Stomach smooth muscle (tissue), 2 donors: ENCODE data around the gene AEN.
"Not testable (repeated sequence)": the region's sequence is repeated elsewhere in the genome, so short reads cannot be mapped to it uniquely, and the experiment has no call there.

Source experiments
- H3K27ac ChIP-seq: one replicate; pipeline ENCODE4 v1.7.0; 2013; ENCODE audit warnings: mild to moderate bottlenecking, low read length, inconsistent platforms
- H3K27me3 ChIP-seq, 2 donors: one replicate each; pipeline ENCODE4 v1.7.0; 2013; ENCODE audit warnings: low read length in 2 of 2; ENCODE audit not compliant: insufficient read depth in 2 of 2, control insufficient read depth in 1 of 2
- H3K36me3 ChIP-seq, 2 donors: one replicate each; pipeline ENCODE4 v1.7.0; 2013; ENCODE audit warnings: low read length in 2 of 2; ENCODE audit not compliant: control insufficient read depth in 2 of 2, insufficient read depth in 2 of 2
- H3K4me1 ChIP-seq: one replicate; pipeline ENCODE4 v1.7.0; 2013; ENCODE audit warnings: low read length; ENCODE audit not compliant: control insufficient read depth, insufficient read depth
- H3K4me3 ChIP-seq, 2 donors: one replicate each; pipeline ENCODE4 v1.7.0; 2013; ENCODE audit warnings: low read length in 2 of 2
- H3K9ac ChIP-seq, 2 donors: one replicate each; pipeline ENCODE4 v1.7.0; 2013; ENCODE audit warnings: low read length in 2 of 2, mild to moderate bottlenecking in 1 of 2
- H3K9me3 ChIP-seq, 2 donors: one replicate each; pipeline ENCODE4 v1.7.0; 2013; ENCODE audit warnings: low read length in 2 of 2; ENCODE audit not compliant: control insufficient read depth in 2 of 2
- donor health status: healthy.
- donor health status: Pancreatic carcinoma.

Gene AEN

DNA sequence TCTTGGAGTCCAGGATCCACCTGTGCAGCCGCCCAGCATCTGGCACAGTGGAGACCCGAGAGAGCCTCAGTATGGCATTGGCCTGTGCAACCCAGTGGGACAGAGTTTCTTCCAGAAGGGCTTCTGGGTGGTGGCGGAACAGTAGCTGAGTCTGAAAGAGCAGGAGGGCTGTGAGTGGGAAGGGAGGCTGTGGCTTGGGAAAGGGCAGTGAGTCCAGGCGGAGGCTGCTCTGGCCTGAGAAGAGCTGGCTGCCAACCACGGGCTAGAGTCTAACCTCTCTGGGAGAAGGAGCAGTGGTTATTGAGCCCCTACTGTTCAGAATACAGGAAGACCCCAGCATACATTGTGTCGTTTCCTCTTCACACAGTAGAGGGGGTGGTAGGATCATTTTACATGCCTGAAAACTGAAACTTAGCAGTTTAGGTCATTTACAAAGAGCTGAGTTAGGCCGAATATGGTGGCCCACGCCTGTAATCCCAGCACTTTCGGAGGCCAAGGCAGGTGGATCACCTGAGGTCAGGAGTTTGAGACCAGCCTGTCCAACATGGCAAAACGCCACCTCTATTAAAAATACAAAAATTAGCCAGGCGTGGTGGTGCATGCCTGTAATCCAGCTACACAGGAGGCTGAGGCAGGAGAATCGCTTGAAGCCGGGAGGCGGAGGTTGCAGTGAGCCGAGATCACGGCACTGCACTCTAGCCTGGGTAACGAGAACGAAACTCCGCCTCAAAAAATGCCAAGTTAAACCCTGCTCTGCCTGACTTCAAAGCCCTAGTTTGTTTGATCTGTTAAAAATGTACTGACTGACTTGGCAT is 3.2 kb downstream of the AEN start:
- Histone ChIP-seq H3K9me3 (no peaks in the 10 kb centered on the region), H3K4me3 (no peak overlapping the region), H3K27ac (no peak overlapping the region), H3K4me1 (peaks cover 35% of the 10 kb centered on the region), H3K36me3 (peaks cover 11 to 12% of the 10 kb centered on the region in 2 donors), H3K9ac (peak overlapping the region in 1 of 2 donors; percentile 13), H3K27me3 (no peaks in the 10 kb centered on the region)

DNA sequence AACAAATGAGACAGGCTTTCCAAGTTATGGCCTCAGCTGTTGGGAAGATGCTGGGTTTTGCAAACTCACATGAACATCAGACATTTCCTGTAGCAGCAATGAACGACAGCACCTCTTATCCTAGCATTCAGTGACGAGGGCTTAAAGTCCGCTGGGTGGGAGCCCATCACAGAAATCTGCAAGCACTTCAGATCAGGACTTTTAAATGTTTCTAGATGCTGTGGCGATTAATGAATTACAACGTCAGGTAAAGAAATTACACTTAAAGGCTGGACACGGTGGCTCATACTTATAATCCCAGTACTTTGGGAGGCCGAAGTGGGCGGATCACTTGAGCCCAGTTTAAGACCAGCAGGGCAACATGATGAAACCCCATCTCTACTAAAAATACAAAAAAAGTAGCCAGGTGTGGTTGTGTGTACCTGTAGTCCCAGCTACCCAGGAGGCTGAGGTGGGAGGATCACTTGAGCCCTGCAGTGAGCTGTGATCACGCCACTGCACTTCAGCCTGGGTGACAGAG is 3.9 kb downstream of the AEN start:
- Histone ChIP-seq H3K4me1 (peaks cover 35% of the 10 kb centered on the region), H3K27me3 (no peaks in the 10 kb centered on the region), H3K27ac (no peak overlapping the region), H3K36me3 (peaks cover 17 to 18% of the 10 kb centered on the region in 2 donors), H3K9me3 (no peaks in the 10 kb centered on the region), H3K9ac (no peak overlapping the region), H3K4me3 (no peak overlapping the region)

DNA sequence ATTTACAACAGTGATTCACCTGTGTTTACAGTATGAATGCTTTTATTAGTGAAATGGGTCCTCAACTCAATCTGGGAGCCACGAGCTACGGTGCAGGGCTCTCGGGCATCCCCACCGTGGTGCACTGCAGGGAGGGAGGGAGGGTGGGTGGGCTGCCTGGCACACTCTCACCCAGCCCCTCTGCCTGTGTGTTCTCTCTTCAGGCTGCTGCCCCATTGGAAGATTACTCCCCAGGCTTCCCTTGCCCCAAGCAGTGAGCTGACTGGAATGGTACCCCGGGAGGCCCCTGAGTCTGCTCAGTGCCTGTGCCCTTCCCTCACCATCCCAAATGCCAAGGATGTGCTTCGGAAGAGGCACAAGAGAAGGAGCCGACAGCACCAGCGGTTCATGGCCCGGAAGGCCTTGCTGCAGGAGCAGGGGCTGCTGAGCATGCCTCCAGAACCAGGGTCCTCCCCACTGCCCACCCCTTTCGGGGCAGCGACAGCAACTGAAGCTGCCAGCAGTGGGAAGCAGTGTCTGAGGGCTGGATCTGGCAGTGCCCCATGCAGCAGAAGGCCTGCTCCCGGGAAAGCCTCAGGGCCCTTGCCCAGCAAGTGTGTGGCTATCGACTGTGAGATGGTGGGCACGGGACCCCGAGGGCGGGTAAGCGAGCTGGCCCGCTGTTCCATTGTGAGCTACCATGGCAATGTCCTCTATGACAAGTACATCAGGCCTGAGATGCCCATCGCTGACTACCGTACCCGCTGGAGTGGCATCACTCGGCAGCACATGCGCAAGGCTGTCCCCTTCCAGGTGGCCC is 5.0 kb downstream of the AEN start:
- H3K27ac ChIP-seq = no peak overlapping the region
- no peaks in the 10 kb centered on the region for H3K27me3 ChIP-seq
- no peaks in the 10 kb centered on the region for H3K9me3 ChIP-seq
- H3K4me1 ChIP-seq = peaks cover 28% of the 10 kb centered on the region
- H3K9ac ChIP-seq = no peak overlapping the region
- peaks cover 22 to 23% of the 10 kb centered on the region in 2 donors for H3K36me3 ChIP-seq
- no peak overlapping the region for H3K4me3 ChIP-seq

DNA sequence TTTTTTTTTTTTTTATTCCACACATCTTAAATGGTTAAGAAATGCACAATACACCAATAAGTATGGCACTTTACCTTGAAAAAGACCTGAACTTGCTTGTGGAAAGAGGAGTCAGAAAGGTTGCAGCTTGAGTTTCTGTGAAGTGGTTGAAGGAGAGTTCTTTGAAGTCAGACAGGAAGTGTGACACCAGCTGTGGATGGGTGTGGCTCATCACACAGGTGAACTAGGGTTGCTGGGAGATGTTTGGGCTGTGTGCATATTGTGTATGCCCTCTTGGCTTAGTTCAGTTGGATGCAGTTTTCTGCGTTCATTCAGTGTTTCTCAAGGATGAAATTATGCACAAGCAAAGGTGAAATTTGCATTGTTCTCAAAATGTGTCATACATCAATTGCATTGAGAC is 6.3 kb downstream of the AEN start:
- H3K4me1 ChIP-seq = peaks cover 18% of the 10 kb centered on the region
- H3K27ac ChIP-seq = no peak overlapping the region
- no peaks in the 10 kb centered on the region for H3K9me3 ChIP-seq
- peaks cover 22 to 23% of the 10 kb centered on the region in 2 donors for H3K36me3 ChIP-seq
- H3K27me3 ChIP-seq = no peaks in the 10 kb centered on the region
- no peak overlapping the region for H3K4me3 ChIP-seq
- H3K9ac ChIP-seq = no peak overlapping the region

DNA sequence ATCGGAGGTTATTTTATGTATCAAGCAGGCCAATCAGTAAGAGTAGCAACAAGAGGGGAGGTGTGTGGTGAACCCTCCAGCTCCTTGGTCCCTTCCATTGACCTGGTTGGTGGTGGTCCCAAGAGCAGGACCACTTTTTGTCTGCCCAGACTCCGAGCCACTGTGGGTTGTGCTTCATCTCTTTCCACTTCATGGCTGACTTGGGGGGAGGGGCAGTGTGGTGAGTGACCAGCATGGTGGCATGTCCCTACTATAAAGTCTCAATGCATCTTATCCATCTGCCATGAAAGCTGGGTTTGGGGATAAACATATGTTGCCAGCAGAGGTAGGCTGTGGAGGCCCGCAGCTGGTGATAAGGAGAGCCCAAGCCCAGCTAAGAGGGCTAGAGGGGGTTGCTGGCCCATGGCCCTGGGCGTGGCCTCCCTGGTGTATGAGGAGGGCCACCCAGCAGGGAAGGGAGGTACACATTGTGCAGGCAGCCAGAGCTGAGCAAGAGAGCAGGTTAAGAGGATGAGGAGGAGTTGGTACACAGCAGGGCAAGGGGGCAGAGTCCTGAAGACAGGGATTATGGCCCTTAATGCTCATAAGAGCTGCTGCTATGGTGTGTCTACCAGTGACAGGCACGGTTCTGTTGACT is 7.0 kb downstream of the AEN start:
- no peaks in the 10 kb centered on the region for H3K27me3 ChIP-seq
- H3K27ac ChIP-seq = no peak overlapping the region
- peaks cover 12% of the 10 kb centered on the region for H3K4me1 ChIP-seq
- H3K4me3 ChIP-seq = no peak overlapping the region
- peaks cover 22 to 23% of the 10 kb centered on the region in 2 donors for H3K36me3 ChIP-seq
- no peaks in the 10 kb centered on the region for H3K9me3 ChIP-seq
- no peak overlapping the region for H3K9ac ChIP-seq

DNA sequence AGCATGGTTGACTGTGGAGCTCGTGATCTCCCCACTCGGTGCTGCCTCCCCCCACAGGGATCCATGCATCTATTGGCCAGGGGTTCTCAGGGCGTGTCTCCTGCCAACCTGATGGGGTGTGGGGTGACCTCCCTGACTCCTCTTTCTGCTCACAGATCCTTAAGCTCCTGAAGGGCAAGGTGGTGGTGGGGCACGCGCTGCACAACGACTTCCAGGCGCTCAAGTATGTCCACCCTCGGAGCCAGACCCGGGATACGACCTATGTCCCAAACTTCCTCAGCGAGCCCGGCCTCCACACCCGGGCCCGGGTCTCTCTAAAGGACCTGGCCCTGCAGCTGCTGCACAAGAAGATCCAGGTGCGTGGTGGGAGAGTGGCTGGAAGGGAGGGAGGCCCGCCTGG is 7.9 kb downstream of the AEN start:
- H3K9ac ChIP-seq = no peak overlapping the region
- H3K4me3 ChIP-seq = no peak overlapping the region
- H3K27ac ChIP-seq = no peak overlapping the region
- peaks cover 4% of the 10 kb centered on the region for H3K4me1 ChIP-seq
- H3K9me3 ChIP-seq = no peaks in the 10 kb centered on the region
- H3K27me3 ChIP-seq = no peaks in the 10 kb centered on the region
- peaks cover 22 to 23% of the 10 kb centered on the region in 2 donors for H3K36me3 ChIP-seq

DNA sequence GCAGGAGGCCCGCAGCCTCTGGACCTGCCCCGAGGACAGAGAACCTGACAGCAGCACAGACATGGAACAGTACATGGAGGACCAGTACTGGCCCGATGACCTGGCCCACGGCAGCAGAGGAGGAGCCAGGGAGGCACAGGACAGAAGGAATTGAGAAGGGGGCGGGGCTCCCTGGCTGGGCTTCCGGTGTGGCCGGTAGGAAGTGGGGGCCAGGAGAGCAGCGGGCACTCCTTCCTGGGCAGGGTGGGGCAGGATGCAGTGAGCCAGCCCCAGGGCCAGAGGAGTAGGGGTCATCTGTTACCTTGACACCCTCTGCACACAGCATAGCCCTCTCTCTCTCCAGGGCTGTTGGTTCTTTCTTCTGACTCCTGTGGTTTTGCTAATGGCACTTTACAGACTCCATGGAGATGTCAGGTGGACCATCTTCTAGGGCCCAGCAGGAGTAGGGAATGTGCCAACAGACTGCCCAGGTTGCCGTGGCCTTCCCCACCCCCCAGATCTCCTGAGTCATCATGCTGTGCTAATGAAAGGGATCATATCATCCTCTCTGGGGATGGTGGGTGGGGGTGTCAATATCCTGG is 9.1 kb downstream of the AEN start:
- Histone ChIP-seq H3K9me3 (no peaks in the 10 kb centered on the region), H3K4me3 (no peak overlapping the region), H3K27me3 (no peaks in the 10 kb centered on the region), H3K9ac (no peak overlapping the region), H3K4me1 (no peaks in the 10 kb centered on the region), H3K27ac (no peak overlapping the region), H3K36me3 (peaks cover 22 to 23% of the 10 kb centered on the region in 2 donors)

DNA sequence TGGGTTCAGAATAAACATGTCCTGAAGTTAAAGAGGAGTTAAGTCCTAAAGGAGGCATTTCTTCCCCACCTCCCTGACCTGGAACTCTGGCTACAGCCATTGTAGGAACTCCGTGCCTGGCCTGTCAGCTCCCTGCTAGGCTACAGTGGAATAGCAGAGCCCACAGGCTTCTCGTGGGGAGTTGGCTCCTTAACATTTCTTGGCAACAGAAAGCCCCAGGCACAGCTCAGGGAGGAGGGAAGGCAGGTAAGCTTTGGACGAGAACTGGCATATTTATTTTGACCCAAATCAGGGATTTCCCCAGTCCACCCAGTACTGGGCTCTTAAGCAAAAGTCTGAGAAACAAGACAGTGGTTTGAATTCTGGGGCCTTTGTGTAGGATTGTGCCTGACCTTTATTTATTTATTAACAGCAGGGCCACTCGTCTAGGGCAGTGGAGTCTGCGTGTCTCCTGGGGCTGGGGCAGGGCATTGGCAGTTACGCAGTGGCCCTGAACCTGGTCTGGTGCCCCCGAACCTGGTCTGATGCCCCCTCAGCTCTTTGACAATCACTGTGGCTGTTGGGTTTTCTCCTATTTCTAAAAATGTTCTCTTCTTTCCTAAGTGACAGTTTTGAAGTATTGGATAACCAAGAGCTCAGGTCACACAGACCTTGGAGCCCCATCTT is 9.8 kb downstream of the AEN start:
- no peaks in the 10 kb centered on the region for H3K4me1 ChIP-seq
- peaks cover 22 to 25% of the 10 kb centered on the region in 2 donors for H3K36me3 ChIP-seq
- H3K9me3 ChIP-seq = no peaks in the 10 kb centered on the region
- H3K9ac ChIP-seq = no peak overlapping the region
- no peak overlapping the region for H3K27ac ChIP-seq
- H3K27me3 ChIP-seq = no peaks in the 10 kb centered on the region
- H3K4me3 ChIP-seq = no peak overlapping the region

DNA sequence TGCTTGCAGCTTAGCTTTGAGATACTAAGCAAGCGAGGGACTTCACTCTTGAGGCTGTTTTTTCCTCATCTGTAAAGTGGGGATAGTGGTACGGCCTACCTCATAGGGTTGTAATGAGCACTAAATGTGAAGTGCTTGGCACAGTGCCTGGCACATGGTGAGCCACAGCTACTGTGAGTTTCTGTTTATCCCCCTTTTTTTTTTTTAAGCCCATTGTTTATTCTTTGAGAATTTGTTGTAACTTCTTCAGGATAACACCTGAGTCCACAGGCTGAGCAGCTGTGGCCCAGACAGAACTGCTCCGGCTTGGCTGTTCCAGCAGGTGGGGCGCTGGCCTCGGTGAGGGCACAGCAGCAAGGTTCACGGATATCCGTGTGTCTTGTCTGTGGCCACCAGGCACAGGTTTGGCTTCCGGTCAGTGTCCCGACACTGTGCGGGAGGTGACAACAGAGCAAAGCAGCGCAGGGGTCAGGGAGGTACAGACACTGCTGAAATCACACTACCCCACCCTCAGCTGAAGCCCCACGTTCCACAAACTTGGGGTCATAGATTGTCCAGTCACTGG is 10.4 kb downstream of the AEN start:
- peaks cover 20 to 23% of the 10 kb centered on the region in 2 donors for H3K36me3 ChIP-seq
- no peak overlapping the region for H3K4me3 ChIP-seq
- H3K27ac ChIP-seq = no peak overlapping the region
- no peaks in the 10 kb centered on the region for H3K9me3 ChIP-seq
- no peaks in the 10 kb centered on the region for H3K4me1 ChIP-seq
- no peaks in the 10 kb centered on the region for H3K27me3 ChIP-seq
- no peak overlapping the region for H3K9ac ChIP-seq

DNA sequence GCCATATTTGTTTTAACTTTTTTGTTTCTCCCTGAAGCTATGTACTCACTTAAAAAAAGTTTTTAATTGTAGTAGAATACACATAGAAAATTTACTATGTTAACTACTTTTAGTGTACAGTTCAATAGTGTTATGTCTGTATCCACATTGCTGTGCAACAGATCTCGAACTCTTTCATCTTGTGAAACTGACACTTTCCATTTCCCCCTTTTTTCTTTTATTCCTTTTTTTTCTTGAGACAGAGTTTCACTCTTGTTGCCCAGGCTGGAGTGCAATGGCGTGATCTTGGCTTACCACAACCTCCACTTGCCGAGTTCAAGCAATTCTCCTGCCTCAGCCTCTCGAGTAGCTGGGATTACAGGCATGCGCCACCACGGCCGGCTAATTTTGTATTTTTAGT is 11.7 kb downstream of the AEN start:
- H3K27ac ChIP-seq, H3K27me3 ChIP-seq, H3K4me1 ChIP-seq, H3K4me3 ChIP-seq, H3K9me3 ChIP-seq, H3K9ac ChIP-seq: not testable (repeated sequence)
- peaks cover 15 to 21% of the 10 kb centered on the region in 2 donors for H3K36me3 ChIP-seq
